H1 (cell line): Measurements from ENCODE around the gene SAE1. TPM values are rescaled to one million over a fixed set of nuclear protein-coding genes. Genes with fewer than 3 reads are reported as not detected.

Experiments used
- ASH2L ChIP-seq: fragments of 200-600, 300-600 bp; sonication (generic); IDR thresholded peaks from one replicate; pipeline ENCODE4 v1.7.1; 2017; ENCODE audit warnings: low read length
- EZH2 ChIP-seq: fragments of 200-600 bp; sonication (generic); IDR thresholded peaks from 2 replicates; pipeline ENCODE4 v1.7.1; 2012; ENCODE audit warnings: low read depth, mild to moderate bottlenecking, moderate library complexity, low read length, inconsistent platforms; ENCODE audit not compliant: severe bottlenecking
- KDM5A ChIP-seq: fragments of 200-600 bp; IDR thresholded peaks from 2 replicates; pipeline ENCODE4 v1.7.1; 2012; ENCODE audit warnings: mild to moderate bottlenecking, low read length, inconsistent platforms, mixed read lengths
- PHF8 ChIP-seq: fragments of 200-600 bp; sonication (generic); conservative IDR thresholded peaks from 2 replicates; pipeline ENCODE4 v1.7.1; 2012; ENCODE audit warnings: low read depth, mild to moderate bottlenecking, inconsistent platforms, low read length, moderate library complexity
- RBBP5 ChIP-seq: IDR thresholded peaks from 2 replicates; pipeline ENCODE4 v1.7.1; 2012; ENCODE audit warnings: low read depth, mild to moderate bottlenecking, inconsistent platforms, low read length, moderate library complexity, borderline replicate concordance
- SP1 ChIP-seq: IDR thresholded peaks from 2 replicates; pipeline ENCODE4 v1.6.1; 2011; ENCODE audit warnings: low read depth, low read length
- SUZ12 ChIP-seq: fragments of 200-600 bp; sonication (generic); IDR thresholded peaks from 2 replicates; pipeline ENCODE4 v1.6.1; 2012; ENCODE audit warnings: mild to moderate bottlenecking, inconsistent platforms, low read length, moderate library complexity, mixed read lengths
- ZNF274 ChIP-seq: IDR thresholded peaks from 2 replicates; pipeline ENCODE4 v1.7.0; 2012; ENCODE audit warnings: low read length, borderline replicate concordance; ENCODE audit errors: extremely low read depth
- polyA plus RNA-seq, 7 experiments: library from polyadenylated mRNA; depleted of rRNA in 3 of 7; stranded (reverse) in 5 of 7; unstranded in 2 of 7; fragments of >200 nt in 5 of 7; fragments of 200-250 nt in 2 of 7; gene quantifications; 1 replicate in 5 of 7; 2 replicates in 1 of 7; 4 replicates in 1 of 7; pipeline versions ENCODE4 v1.2.1 to v1.2.3, GENCODE V29; 2011 to 2013; ENCODE audit warnings: missing spikeins in 2 of 7, mixed read lengths in 2 of 7
- total RNA-seq: library from RNA; stranded (reverse); fragmentation: NEBNext Ultra II Directional; extraction: Animal tissue kit (Norgen Biotek cat#: 25700); gene quantifications from 2 replicates; pipeline ENCODE4 v1.2.1, GENCODE V29; 2021
- TF ChIP-seq, protein P1 (sequence below): fragments of 300-600 bp; sonication (generic); IDR thresholded peaks from 2 replicates; pipeline ENCODE4 v1.7.1; 2012; ENCODE audit warnings: low read length, moderate library complexity, mild to moderate bottlenecking, inconsistent platforms; ENCODE audit not compliant: insufficient replicate concordance

The SAE1 gene
- total and polyA plus RNA-seq, 2 of the 8 experiments (the other 6 are each of a cell fraction or from before 2014, with no cell fraction given) = 213 to 268 TPM

DNA sequence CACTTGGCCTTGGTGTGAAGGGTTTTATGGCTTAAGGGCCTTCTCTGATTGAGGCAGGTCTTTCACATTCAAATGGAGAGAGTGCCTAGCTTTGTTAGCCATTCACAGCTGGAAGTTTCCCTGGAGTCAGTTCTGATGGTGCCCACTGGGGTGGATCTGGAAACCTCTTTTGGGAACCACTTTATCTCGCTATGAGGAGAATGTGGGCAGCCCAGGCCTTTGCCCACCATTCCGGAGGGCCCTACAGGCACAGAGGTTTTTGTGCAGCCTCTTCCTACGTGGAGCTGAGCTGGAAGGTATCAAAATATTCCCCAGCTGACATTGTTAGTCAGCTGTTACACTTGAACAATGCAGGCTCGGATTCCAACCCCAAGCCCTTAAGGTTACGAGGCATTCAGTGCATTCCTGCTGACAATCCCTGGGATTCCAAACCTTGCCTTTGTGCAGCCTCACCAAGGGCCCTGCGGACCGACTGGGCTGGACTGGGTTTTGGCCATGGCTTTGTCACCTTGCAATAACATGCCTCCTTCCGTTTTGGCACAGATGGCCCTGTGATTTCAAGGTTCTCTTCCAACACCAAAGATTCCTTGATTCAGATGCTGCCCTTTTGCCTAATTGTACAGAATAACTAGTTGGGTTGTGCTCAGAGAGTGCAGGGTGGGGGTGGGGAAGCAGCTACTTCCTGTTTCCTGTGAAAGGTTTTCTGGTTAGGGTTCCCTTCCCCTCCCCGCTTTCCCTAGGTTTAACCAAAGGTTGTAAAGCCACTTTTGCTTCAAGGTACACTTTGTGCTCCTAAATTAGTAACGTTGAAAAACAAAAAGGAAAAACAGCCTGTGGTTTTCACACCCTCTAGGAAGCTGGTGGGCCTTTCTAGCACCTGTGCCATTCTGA is 27.0 kb downstream of the SAE1 start (continued):
- peak; percentile 92 for TF ChIP-seq ASH2L
- no peak for TF ChIP-seq SUZ12
- TF ChIP-seq KDM5A = no peak
- no peak for TF ChIP-seq PHF8
- TF ChIP-seq, protein P1, sequence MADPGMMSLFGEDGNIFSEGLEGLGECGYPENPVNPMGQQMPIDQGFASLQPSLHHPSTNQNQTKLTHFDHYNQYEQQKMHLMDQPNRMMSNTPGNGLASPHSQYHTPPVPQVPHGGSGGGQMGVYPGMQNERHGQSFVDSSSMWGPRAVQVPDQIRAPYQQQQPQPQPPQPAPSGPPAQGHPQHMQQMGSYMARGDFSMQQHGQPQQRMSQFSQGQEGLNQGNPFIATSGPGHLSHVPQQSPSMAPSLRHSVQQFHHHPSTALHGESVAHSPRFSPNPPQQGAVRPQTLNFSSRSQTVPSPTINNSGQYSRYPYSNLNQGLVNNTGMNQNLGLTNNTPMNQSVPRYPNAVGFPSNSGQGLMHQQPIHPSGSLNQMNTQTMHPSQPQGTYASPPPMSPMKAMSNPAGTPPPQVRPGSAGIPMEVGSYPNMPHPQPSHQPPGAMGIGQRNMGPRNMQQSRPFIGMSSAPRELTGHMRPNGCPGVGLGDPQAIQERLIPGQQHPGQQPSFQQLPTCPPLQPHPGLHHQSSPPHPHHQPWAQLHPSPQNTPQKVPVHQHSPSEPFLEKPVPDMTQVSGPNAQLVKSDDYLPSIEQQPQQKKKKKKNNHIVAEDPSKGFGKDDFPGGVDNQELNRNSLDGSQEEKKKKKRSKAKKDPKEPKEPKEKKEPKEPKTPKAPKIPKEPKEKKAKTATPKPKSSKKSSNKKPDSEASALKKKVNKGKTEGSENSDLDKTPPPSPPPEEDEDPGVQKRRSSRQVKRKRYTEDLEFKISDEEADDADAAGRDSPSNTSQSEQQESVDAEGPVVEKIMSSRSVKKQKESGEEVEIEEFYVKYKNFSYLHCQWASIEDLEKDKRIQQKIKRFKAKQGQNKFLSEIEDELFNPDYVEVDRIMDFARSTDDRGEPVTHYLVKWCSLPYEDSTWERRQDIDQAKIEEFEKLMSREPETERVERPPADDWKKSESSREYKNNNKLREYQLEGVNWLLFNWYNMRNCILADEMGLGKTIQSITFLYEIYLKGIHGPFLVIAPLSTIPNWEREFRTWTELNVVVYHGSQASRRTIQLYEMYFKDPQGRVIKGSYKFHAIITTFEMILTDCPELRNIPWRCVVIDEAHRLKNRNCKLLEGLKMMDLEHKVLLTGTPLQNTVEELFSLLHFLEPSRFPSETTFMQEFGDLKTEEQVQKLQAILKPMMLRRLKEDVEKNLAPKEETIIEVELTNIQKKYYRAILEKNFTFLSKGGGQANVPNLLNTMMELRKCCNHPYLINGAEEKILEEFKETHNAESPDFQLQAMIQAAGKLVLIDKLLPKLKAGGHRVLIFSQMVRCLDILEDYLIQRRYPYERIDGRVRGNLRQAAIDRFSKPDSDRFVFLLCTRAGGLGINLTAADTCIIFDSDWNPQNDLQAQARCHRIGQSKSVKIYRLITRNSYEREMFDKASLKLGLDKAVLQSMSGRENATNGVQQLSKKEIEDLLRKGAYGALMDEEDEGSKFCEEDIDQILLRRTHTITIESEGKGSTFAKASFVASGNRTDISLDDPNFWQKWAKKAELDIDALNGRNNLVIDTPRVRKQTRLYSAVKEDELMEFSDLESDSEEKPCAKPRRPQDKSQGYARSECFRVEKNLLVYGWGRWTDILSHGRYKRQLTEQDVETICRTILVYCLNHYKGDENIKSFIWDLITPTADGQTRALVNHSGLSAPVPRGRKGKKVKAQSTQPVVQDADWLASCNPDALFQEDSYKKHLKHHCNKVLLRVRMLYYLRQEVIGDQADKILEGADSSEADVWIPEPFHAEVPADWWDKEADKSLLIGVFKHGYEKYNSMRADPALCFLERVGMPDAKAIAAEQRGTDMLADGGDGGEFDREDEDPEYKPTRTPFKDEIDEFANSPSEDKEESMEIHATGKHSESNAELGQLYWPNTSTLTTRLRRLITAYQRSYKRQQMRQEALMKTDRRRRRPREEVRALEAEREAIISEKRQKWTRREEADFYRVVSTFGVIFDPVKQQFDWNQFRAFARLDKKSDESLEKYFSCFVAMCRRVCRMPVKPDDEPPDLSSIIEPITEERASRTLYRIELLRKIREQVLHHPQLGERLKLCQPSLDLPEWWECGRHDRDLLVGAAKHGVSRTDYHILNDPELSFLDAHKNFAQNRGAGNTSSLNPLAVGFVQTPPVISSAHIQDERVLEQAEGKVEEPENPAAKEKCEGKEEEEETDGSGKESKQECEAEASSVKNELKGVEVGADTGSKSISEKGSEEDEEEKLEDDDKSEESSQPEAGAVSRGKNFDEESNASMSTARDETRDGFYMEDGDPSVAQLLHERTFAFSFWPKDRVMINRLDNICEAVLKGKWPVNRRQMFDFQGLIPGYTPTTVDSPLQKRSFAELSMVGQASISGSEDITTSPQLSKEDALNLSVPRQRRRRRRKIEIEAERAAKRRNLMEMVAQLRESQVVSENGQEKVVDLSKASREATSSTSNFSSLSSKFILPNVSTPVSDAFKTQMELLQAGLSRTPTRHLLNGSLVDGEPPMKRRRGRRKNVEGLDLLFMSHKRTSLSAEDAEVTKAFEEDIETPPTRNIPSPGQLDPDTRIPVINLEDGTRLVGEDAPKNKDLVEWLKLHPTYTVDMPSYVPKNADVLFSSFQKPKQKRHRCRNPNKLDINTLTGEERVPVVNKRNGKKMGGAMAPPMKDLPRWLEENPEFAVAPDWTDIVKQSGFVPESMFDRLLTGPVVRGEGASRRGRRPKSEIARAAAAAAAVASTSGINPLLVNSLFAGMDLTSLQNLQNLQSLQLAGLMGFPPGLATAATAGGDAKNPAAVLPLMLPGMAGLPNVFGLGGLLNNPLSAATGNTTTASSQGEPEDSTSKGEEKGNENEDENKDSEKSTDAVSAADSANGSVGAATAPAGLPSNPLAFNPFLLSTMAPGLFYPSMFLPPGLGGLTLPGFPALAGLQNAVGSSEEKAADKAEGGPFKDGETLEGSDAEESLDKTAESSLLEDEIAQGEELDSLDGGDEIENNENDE = peak; percentile 74
- no peak for TF ChIP-seq EZH2
- peak; percentile 27 for TF ChIP-seq RBBP5
- TF ChIP-seq SP1 = 0 out of 2 replicates have a peak, but pooled peaks have one; percentile 19
- no peak for TF ChIP-seq ZNF274
